NCI-H82 treated with DMSO at 0.1 percent for 48 hours (cell line): ENCODE data around the gene SAMD13.

Experiments used
- DNase-seq: peaks from one replicate; lab custom pipeline; 2025; ENCODE audit not compliant: unreplicated experiment; lab: John Stamatoyannopoulos, UW

The SAMD13 gene

DNA sequence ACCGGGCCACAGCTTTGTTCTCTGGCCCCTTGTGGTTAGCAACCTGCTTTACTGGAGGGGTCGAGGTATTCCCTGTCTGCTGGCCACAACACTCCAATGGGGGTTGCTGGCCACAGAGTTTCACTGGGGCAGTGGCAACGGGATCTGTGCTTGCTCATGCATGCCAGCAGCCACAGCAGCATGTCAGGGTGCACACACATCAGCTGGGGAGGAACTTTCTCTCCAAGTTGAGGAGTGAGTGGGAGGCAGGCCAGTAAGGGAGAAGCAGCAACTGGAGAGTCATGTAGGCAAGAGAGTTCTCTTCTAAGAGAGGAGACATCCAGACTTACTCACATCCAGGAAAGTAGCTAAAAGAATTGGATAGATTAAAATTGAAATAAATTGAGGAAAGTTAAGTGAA, 38.0 kb downstream of the SAMD13 start:
- DNase-seq = no peak

DNA sequence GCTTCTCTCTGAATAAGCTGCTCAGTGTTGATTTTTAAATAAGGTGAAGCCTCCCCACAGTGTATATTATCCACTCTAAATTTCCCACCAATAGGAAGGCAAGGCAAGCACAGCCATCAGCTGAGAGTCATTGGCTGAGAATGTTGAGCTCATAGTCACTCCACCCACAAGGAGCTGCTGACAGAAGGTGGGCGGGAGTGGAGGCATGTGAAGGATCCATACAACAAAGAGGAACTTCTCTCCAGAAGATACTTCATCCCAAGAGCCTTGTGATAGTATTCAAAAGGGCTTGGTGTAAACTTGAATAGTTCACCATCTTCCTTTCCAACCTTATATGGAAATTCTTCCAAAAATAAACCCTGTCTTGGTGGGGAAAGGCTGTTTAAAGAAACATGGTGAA, 42.8 kb downstream of the SAMD13 start:
- DNase-seq = no peak

DNA sequence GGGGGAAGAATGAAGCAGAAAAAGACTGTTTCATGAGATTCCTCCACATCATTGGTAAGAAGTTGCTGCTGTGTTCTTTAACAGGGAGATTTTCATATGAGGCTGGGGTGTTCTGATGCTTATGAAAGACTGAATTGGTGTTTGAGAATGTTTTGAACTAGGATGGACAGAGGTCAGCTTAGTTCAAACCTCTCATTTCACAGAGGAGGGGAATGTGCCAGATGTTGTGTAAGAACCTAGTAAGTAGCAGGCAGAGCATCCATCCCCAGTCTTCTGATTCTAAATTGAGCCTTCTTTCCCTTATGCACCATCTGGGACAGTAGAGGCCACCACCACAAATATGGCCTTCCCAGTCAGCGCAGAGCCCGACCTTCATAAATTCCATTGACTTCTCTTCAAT, 43.7 kb downstream of the SAMD13 start:
- no peak for DNase-seq

DNA sequence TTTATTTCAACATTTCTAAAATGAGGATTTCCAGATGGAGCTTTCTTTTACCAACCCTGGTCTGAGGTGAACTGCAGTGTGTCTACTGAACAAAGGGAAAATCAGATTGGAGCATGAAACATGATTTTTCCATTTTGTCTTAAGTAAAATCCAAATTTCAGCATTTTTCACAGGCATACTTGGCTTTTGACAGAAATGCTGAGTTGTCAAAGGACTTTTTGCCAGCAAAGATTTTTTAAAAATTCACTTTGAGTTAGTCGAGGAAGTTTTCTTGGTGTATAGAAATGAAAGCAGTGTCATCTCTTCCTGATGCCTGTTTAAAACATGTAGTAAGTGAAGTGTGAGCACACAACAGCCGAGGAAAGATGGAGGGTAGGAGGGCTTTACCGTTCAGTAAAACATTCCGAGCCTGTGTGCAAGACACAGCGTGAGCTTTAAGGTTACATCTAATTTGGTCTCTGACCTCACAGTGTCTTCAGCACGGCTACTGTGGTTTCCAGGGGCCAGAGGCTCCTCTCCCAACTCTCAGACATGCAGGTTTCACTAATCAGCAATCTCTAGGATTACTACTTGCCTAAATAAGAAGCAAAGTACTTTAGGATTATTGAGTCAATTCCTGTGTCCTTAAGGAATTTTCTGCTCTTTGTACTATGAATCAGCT, 45.9 kb downstream of the SAMD13 start:
- DNase-seq = no peak

DNA sequence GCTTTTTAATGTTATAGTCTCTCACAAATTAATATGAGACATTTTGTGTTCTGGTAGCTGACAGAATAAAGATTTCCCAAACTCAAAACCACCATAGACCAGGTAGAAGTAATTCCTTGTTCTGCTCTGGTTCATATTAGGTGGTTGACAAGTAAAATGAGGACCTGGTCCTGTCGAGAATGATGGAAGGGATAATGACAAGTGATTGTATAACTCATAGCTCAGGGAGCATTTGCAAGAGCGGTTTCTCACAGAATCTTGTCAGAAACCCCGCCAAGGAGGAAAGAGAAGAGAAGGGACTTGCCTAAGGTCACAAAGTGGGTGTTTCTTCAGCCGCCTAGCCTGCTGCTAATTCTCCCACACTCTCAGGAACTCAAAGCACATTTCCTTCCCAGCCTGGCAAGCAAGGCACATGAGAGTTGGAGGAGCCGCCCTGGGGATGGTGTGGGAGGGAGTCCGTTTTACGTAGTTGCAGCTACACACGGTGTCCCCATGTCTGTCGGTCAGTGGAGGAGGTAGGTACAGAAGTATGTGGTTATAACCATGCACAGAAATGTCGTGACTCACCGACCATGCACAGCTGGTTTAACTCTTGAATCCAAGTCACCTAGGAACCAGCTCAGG, 46.5 kb downstream of the SAMD13 start:
- no peak for DNase-seq

DNA sequence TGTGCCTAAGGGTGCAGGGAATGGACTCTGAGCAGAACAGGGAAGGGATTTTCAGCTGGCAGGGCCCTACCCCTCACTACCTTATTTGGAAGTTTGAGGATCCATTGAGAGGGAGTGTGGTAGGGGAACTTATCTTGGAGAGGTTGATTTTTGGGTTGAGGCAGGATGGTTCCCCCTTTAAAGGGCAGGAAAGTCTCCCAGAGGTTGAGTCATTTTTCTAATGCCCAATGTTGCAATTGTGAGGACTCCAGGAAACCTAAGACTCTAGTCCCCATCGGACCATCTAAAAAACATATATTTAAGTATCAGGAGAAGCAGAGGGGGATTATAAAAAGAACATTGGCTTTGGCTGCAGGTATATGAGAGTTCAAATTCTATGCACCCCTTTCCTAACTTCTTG, 47.3 kb downstream of the SAMD13 start:
- no peak for DNase-seq

DNA sequence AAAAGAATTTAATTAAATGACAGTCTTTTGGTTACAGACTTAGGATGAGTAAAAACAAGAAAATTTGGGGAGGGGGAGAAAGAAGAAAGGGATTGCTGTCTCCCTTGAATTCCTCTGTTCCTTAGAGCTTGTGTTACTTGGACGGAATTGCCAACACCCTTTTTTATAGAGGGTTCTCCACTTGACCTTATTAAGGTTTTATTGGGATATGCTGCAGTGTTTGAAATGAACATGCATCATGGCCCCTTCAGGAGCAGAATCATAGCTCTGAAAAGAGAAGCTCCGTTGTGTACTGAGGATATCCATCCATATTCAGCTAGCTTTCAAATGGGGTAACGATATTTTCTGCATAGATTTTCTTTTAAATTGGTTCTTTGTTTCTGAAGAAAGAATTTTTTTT, 48.6 kb downstream of the SAMD13 start:
- no peak for DNase-seq

DNA sequence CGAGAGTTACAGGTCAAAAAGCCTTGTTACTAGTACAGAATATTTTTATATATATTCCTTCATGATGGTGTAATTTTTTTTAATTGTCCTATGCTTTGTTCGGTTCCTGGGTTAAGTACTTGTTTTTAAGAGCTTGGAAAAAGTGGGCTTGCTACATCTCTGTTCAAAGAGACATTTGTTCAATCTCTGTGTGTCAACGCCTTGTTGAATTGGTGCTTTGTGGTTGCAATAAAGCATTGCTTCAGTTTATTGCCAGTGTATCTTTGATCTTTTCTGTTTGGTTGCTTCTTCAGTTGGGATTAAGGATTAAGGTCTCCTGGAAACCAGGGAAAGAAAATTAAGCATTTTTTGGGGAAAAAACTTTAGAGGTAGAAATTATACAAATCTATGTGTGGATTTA, 49.0 kb downstream of the SAMD13 start:
- no peak for DNase-seq

DNA sequence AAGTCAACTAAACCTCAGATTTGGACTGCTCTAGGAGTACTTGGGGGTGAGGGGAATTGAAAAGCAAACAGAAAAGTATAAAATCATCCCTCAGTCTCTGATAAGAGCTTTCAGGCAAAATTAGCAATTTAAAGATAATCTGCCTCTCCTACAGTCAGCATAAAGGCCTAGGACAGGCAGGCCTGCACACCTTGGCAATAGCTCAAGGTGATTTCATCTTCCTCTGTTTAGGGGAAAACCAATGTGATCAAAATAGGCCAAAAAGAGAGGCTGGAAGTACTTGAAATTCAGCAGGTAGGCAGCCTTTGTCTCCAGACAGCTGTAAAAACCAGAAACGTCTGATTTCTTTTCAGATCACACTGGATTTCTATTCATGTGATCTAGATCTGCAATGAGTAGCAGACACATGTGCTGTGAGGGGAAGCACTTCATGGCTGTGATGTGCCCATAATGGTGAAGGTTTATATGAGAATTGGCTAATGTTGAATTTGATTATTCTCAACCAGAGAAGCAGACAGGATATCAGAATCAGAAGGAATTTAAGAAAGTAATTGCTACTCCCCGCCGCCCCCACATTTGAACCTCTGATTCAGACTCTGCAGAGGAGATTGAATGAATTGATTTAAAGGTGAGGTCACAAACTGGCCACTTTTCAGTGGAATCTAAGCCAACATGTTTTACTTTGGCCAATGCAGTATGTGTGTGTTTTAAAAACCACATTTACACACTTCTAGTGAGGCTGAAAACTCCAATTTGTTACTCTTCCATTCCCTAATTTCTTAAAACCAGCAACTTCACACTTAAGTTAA, 51.0 kb downstream of the SAMD13 start:
- DNase-seq = no peak

DNA sequence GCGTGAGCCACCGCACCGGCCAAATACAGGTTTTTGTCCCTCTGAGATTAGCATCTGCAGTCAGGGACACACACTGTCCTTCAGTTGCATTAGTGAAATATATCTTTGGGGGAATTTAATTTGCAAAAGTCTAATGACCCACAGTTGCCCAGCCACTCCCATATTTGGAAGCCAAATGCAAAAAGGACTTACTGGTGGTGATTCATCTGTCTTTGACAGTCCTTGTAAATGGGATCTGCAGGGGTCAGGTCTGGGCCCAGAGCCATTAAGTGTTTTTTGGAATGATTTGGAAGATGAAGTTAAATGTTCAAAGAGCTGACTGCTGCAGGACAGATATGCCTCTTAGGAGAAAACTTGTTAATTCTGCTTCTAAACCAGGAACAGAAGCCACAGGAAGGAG, 52.2 kb downstream of the SAMD13 start:
- DNase-seq = no peak

DNA sequence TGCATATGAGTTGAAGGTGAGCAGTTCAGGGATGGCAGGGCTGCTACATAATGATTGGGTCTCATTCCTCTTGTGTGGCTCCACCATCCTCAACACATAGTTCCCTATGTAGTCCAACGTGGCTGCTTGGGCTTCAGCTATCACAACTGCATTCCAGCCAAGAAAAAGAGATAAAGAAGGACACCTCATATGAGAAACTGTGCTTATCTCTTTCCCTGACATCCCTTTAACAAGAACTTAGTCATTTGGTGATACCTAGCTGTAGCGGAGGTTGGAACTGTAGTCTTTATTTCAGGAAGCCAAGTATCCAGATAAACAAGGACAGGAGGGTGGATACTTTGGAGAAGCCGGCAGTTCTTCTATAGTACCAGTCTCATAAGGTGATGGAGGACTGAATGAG, 54.0 kb downstream of the SAMD13 start:
- DNase-seq = no peak

DNA sequence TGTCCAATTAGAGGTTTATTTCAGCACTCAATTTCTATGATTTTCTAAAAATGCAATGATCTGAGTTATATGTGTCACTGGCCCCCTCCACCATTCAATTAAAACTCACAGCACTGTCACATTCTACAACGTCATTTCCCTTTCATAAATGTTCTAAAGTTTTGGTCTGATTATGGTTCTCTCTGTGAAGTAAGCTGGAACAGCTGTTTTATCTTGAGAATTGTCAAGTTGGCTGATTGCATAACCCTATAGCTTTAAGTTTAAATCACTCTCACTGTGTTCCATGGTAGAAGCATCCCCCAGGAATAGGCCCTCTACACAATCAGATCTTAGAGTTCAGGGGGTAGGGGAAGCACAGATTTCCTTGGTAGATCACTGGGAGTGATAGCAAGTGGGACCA, 55.4 kb downstream of the SAMD13 start:
- no peak for DNase-seq

DNA sequence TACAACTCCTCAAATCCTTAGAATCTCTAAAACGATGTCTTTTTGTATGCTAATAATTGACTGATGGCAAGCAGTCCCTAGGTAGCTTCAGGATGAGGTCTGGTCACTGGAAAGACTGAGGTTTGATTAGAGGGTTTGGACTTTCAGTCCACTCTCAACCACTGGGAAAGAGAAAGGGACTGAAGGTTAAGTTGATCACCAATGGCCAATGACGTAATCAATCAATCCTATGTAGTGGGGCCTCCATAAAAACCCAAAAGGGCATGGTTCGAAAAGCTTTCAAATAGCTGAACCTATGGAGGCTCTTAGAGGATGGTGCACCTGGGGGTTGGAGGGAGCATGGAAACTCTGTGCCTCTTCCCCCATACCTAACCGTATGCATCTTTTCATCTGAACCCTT, 57.2 kb downstream of the SAMD13 start:
- no peak for DNase-seq

DNA sequence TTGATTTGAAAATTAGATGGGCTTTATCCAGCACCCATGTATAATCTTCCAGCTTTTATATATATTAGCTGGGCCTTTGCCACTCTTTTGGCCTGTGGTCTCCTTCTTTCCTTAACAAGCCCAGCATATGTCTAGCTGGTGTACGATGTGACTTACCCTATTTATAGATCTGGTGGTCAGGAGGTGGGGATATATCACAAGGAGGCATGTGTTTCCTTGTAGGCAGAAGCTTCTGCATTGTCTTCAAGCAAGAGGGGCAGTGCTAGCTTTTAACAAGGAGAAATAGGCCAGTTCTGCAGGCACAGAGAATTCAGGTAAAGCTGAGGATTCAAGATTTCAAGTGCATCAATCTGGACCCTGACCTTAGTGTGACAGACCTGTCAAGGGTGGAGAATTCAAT, 58.8 kb downstream of the SAMD13 start:
- no peak for DNase-seq

DNA sequence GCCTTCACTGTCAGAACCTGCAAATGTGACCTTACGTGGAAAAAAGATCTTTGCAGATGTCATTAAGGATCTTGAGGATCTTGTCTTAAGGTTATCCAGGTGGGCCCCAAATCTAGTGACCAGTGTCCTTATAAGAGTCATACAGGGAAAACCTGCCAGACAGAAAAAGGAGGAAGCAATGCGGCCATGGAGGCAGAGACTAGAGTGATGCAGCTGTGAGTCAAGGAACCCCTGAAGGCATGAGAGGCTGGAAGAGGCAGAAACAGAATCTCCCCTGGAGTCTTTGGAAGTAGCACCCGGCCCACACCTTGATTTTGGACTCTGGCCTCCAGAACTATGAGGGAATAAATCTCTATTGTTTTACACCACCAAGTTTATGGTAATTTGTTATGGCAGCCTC, 60.3 kb downstream of the SAMD13 start:
- no peak for DNase-seq

DNA sequence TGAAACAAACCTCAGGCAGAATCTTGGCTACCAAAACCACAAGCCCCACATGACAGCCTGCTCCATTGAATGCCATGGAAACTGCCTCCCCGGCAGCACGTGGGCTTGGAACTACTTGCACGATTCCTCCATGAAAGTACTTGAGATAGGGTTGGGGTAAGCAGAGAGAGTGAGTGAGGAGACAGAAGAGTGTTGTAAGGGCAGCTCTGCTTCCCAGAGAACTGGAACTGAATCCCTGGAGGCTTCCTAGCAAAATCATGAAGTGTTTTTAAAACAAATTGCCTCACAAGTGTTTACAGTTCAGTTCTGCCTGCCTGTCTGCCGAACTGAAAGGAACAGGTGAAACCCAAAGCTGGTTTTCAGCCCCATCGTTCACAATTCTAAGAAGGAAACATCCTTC, 61.5 kb downstream of the SAMD13 start:
- no peak for DNase-seq

DNA sequence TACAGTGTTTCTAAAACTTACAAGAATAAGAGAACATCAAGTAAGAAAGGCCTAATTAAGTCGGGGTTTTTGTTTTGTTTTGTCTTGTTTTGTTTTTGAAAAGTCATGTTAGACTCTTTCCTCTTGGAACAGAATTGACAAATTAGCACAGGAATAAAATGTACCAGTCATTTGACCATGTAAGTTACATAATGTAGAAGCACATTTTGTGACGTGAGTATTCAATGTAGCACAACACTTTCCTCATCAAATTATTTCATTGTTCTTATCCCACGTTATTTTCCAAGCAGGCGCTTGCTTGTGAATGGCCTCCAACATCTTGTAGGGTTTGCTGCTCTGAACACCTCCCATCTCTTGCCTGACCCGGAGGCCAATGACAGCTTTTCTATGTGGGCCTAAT, 62.1 kb downstream of the SAMD13 start:
- DNase-seq = no peak

DNA sequence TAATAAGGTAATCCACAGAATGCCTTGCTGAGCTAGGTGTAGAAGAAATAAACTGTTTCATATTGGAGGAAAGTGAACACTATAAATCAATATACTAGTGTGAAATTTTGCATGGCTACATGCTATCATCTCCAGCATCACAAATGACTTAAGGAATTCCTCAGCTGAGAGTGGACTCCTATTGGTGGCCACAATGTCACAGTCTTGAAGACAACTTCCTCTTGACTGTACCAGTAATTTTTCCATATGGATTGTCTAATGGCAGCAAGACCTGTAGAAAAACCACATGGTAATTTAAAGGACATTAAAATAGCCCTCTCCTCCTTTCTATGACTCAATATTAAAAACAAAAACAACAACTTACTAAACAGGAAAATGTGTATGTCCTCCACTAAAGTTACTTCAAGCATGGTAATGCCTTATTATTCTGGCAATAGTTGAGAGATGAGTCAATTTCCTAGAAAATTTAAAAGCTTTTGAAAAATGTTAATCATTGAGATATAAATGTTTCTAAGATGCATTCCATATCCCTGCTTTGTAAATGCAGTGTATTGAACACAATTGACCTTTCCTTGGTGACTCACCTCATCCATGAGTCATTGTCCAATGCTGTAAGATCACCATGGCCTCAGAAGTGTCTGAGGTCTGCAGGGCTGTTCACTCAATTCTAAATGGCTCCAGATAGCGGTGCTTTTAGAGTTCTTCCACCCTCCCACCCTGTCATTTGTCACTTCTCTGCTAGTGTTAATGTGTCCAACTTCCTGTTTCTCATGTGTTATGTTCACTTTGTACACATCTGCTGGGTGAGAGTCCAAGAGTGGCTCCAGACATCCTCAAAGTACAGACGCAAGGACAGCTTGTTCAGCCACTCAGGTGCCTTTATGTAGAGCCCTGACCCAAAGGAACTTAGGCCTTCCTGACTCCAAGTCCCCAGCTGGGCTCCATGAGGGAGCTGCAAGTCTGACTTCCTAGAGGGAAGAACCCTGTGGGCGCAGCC, 64.0 kb downstream of the SAMD13 start:
- DNase-seq = no peak

DNA sequence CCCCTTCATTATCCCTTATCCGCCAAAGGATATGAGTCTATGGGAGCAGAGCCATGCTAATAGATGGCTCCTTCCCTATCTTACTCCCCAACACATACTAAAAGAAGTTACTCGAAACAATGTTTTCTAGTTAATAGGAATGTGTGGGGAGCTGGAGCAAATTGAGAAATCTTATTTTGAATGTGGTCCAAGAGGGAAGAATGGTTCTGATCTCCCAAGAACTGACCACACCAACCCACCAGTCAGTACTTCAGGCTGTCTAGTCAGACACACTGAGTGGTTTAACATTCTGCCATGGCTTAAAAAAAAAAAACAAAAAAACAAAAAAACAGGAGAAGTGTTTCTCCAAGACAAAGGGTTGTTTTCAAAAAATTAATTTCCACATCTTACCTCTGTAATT, 65.3 kb downstream of the SAMD13 start:
- no peak for DNase-seq

DNA sequence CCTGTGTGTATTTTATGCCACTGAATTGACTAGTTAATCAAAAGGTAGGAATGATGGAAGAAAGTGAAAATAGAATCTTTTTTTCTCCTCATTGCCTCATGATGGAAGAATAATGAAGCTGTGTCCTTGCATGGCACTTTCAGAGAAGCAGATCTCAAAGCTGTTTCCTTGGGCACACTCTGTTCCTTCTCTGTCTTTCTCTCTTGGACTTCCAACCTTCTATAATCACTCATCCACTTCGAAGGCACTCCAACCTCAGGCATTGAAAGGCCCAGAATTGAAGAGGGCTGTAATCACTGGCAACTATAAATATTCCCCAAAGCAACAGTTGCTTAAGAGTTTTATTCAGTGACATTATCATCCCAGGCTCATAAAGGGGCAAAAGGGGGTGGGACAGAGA, 65.7 kb downstream of the SAMD13 start:
- no peak for DNase-seq

DNA sequence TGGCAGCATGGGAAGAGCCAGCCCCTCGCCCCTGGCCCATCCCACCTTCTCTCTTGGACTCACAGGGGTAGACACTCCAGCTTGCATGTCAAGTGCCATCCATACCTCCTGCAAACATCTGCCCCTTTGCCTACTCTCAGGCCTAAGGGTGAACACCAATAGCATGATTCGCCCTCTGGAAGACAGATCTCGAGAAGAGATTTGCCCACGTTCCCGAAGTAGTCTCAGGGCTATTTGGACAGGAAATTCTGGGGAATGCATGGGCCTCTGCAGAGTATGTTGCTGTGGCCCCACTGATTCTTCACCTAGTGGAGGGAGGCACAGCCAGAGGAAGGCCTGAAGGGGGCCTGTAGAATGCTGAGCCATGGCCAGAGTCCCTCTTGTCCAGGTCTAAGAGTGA, 66.9 kb downstream of the SAMD13 start:
- DNase-seq = no peak
